Lower lobe of right lung (tissue), 2 donors: ENCODE results near the gene CLDN15. TPM values are rescaled to one million over a fixed set of nuclear protein-coding genes. Genes with fewer than 3 reads are reported as not detected.
A peak's percentile ranks its signal among the peaks of the same experiment; 100 is the strongest.

ENCODE experiments used
- ATAC-seq, 2 donors: fragments of 200-7000 bp; cut with Tn5 transposase; one replicate each; pipeline ENCODE4 v1.9.1; 2020 to 2022; ENCODE audit warnings: mild to moderate bottlenecking in 2 of 2, moderate library complexity in 2 of 2
- DNase-seq: peaks from one replicate; pipeline ENCODE4 v3.0.0-alpha.2; 2020
- H3K27ac ChIP-seq: fragments of 200-600 bp; one replicate; pipeline ENCODE4 v1.8.0; 2022
- H3K27me3 ChIP-seq: fragments of 200-600 bp; one replicate; pipeline ENCODE4 v1.8.0; 2022; ENCODE audit warnings: low read depth
- H3K36me3 ChIP-seq: fragments of 200-600 bp; one replicate; pipeline ENCODE4 v1.8.0; 2022; ENCODE audit warnings: mild to moderate bottlenecking
- H3K4me1 ChIP-seq: fragments of 200-600 bp; one replicate; pipeline ENCODE4 v1.8.0; 2022
- H3K4me3 ChIP-seq: fragments of 200-600 bp; one replicate; pipeline ENCODE4 v1.8.0; 2022; ENCODE audit warnings: mild to moderate bottlenecking
- H3K9me3 ChIP-seq: fragments of 200-600 bp; one replicate; pipeline ENCODE4 v1.8.0; 2022
- CTCF ChIP-seq: fragments of 200-600 bp; IDR thresholded peaks from one replicate; pipeline ENCODE4 v1.8.0; 2022; ENCODE audit warnings: antibody characterized with exemption, mild to moderate bottlenecking
- intact Hi-C: fragments of 100-400 bp; cut with DNase I; formaldehyde crosslinking; loops from one replicate; pipeline ENCODE4 v1.11.0; 2022
- total RNA-seq: library from RNA; stranded (reverse); fragmentation: NEBNext Ultra II Directional; extraction: Animal tissue kit (Norgen Biotek cat#: 25700); gene quantifications from one replicate; pipeline ENCODE4 v1.2.1, GENCODE V29; 2021
- donor health status: DM: no; HTN: yes; CAD: no; lungs with severe emphysema.

The CLDN15 gene
- total RNA-seq, 1 donor from 2014 or later, result 11.1 TPM

- no peak for TF ChIP-seq CTCF
- peak overlapping the region; percentile 79 for H3K27ac ChIP-seq
- H3K27me3 ChIP-seq, result no peaks in the 10 kb centered on the region
- ATAC-seq, result no peak
- peaks cover 59% of the 10 kb centered on the region for H3K36me3 ChIP-seq
- no peak overlapping the region for H3K4me3 ChIP-seq
- peaks cover 67% of the 10 kb centered on the region for H3K4me1 ChIP-seq
- intact Hi-C loops, result no loop called here
- no peak for DNase-seq
- no peaks in the 10 kb centered on the region for H3K9me3 ChIP-seq
Measured at GRCh38 chr7:101240226-101241014, 2.8 kb upstream of the CLDN15 start.

GRCh38 chr7:101239951-101240220 lies 2.3 kb upstream of the CLDN15 start:
- TF ChIP-seq CTCF, result no peak
- H3K27ac ChIP-seq, result peak overlapping the region; percentile 79
- ATAC-seq (no peak), DNase-seq (no peak)
- no peaks in the 10 kb centered on the region for H3K9me3 ChIP-seq
- H3K4me3 ChIP-seq, result peak overlapping the region; percentile 11
- intact Hi-C loops, result no loop called here
- H3K36me3 ChIP-seq, result peaks cover 59% of the 10 kb centered on the region
- no peaks in the 10 kb centered on the region for H3K27me3 ChIP-seq
- peaks cover 63% of the 10 kb centered on the region for H3K4me1 ChIP-seq

- DNase-seq, result no peak
- no peaks in the 10 kb centered on the region for H3K27me3 ChIP-seq
- H3K9me3 ChIP-seq, result no peaks in the 10 kb centered on the region
- ATAC-seq, result peak in 1 of 2 donors; percentile 4
- H3K36me3 ChIP-seq, result peaks cover 59% of the 10 kb centered on the region
- no peak for TF ChIP-seq CTCF
- peak overlapping the region; percentile 11 for H3K4me3 ChIP-seq
- H3K4me1 ChIP-seq, result peaks cover 63% of the 10 kb centered on the region
- H3K27ac ChIP-seq, result peak overlapping the region; percentile 79
- intact Hi-C loops, result no loop called here
Measured at GRCh38 chr7:101239191-101239950, 1.8 kb upstream of the CLDN15 start.

GRCh38 chr7:101238226-101239182 lies 902 bp upstream of the CLDN15 start:
- peaks cover 59% of the 10 kb centered on the region for H3K36me3 ChIP-seq
- H3K4me1 ChIP-seq, result peaks cover 57% of the 10 kb centered on the region
- peak overlapping the region; percentile 79 for H3K27ac ChIP-seq
- H3K4me3 ChIP-seq, result peak overlapping the region; percentile 11
- DNase-seq, result no peak
- no peaks in the 10 kb centered on the region for H3K9me3 ChIP-seq
- ATAC-seq, result peak in 1 of 2 donors; percentile 3
- H3K27me3 ChIP-seq, result no peaks in the 10 kb centered on the region
- intact Hi-C loops, result no loop called here
- TF ChIP-seq CTCF, result no peak

GRCh38 chr7:101236292-101236835 lies 1.2 kb downstream of the CLDN15 start:
- no peak for TF ChIP-seq CTCF
- Histone ChIP-seq H3K4me3 (no peak overlapping the region), H3K27me3 (no peaks in the 10 kb centered on the region), H3K27ac (no peak overlapping the region), H3K4me1 (peaks cover 53% of the 10 kb centered on the region), H3K36me3 (peaks cover 48% of the 10 kb centered on the region), H3K9me3 (no peaks in the 10 kb centered on the region)
- intact Hi-C loops, result no loop called here
- DNase-seq, result no peak
- ATAC-seq, result no peak
